HUES48 (cell line): Measurements from ENCODE around the gene ADCY4.

Source experiments
- H3K27ac ChIP-seq: one replicate; pipeline ENCODE4 v1.7.0; 2013; ENCODE audit warnings: low read depth, low read length, inconsistent platforms
- H3K27me3 ChIP-seq: 2 replicates; pipeline ENCODE4 v1.6.1; 2013; ENCODE audit warnings: mild to moderate bottlenecking, low read length; ENCODE audit not compliant: control insufficient read depth, insufficient read depth
- H3K36me3 ChIP-seq: 2 replicates; pipeline ENCODE4 v1.6.1; 2013; ENCODE audit warnings: low read length; ENCODE audit not compliant: control insufficient read depth, insufficient read depth
- H3K4me1 ChIP-seq: 2 replicates; pipeline ENCODE4 v1.6.1; 2013; ENCODE audit warnings: mild to moderate bottlenecking, low read length; ENCODE audit not compliant: control insufficient read depth, insufficient read depth
- H3K4me3 ChIP-seq: 2 replicates; pipeline ENCODE4 v1.5.1; 2013; ENCODE audit warnings: mild to moderate bottlenecking, low read depth, low read length
- H3K9ac ChIP-seq: 2 replicates; pipeline ENCODE4 v1.6.1; 2013; ENCODE audit warnings: mild to moderate bottlenecking, low read depth, low read length, moderate library complexity
- H3K9me3 ChIP-seq: 2 replicates; pipeline ENCODE4 v1.6.1; 2013; ENCODE audit warnings: low read length; ENCODE audit not compliant: control insufficient read depth, insufficient read depth

The ADCY4 gene

GRCh38 chr14:24280797-24281460 is 53.9 kb downstream of the ADCY4 start:
- no peak overlapping the region for H3K4me3 ChIP-seq
- no peak overlapping the region for H3K9ac ChIP-seq
- no peaks in the 10 kb centered on the region for H3K27me3 ChIP-seq
- no peaks in the 10 kb centered on the region for H3K9me3 ChIP-seq
- H3K27ac ChIP-seq = no peak overlapping the region
- no peaks in the 10 kb centered on the region for H3K36me3 ChIP-seq
- H3K4me1 ChIP-seq = no peaks in the 10 kb centered on the region

- Histone ChIP-seq H3K4me3 (no peak overlapping the region), H3K9me3 (no peaks in the 10 kb centered on the region), H3K4me1 (no peaks in the 10 kb centered on the region), H3K27me3 (no peaks in the 10 kb centered on the region), H3K27ac (no peak overlapping the region), H3K9ac (no peak overlapping the region), H3K36me3 (no peaks in the 10 kb centered on the region)
These were observed 55.3 kb downstream of the ADCY4 start for GRCh38 chr14:24279301-24280186.

- Histone ChIP-seq H3K27me3 (no peaks in the 10 kb centered on the region), H3K27ac (no peak overlapping the region), H3K9me3 (no peaks in the 10 kb centered on the region), H3K4me3 (no peak overlapping the region), H3K36me3 (no peaks in the 10 kb centered on the region), H3K9ac (no peak overlapping the region), H3K4me1 (peaks cover 4% of the 10 kb centered on the region; the same call in 1 of the 2 replicates)
These were observed 56.4 kb downstream of the ADCY4 start for GRCh38 chr14:24278424-24278823.

- H3K4me1 ChIP-seq = peaks cover 4% of the 10 kb centered on the region; the same call in 1 of the 2 replicates
- no peak overlapping the region for H3K27ac ChIP-seq
- no peaks in the 10 kb centered on the region for H3K27me3 ChIP-seq
- no peak overlapping the region for H3K9ac ChIP-seq
- no peaks in the 10 kb centered on the region for H3K9me3 ChIP-seq
- H3K4me3 ChIP-seq = no peak overlapping the region
- H3K36me3 ChIP-seq = no peaks in the 10 kb centered on the region
These were observed 57.1 kb downstream of the ADCY4 start for GRCh38 chr14:24277606-24278321.

- H3K9ac ChIP-seq = no peak overlapping the region
These were observed 57.8 kb downstream of the ADCY4 start for GRCh38 chr14:24277071-24277470.

GRCh38 chr14:24274101-24274543 is 60.7 kb downstream of the ADCY4 start:
- Histone ChIP-seq H3K9ac (no peak overlapping the region), H3K27me3 (no peaks in the 10 kb centered on the region), H3K36me3 (no peaks in the 10 kb centered on the region), H3K4me1 (peaks cover 7% of the 10 kb centered on the region; the same call in 1 of the 2 replicates), H3K4me3 (no peak overlapping the region), H3K27ac (no peak overlapping the region), H3K9me3 (no peaks in the 10 kb centered on the region)

More at GRCh38 chr14:24277071-24277470, 57.8 kb downstream of the ADCY4 start:
- no peak overlapping the region for H3K27ac ChIP-seq
- H3K36me3 ChIP-seq = no peaks in the 10 kb centered on the region
- peaks cover 4% of the 10 kb centered on the region; the same call in 1 of the 2 replicates for H3K4me1 ChIP-seq
- H3K27me3 ChIP-seq = no peaks in the 10 kb centered on the region
- H3K4me3 ChIP-seq = no peak overlapping the region
- H3K9me3 ChIP-seq = no peaks in the 10 kb centered on the region

GRCh38 chr14:24273422-24273998 is 61.4 kb downstream of the ADCY4 start:
- Histone ChIP-seq H3K36me3 (no peaks in the 10 kb centered on the region; the same call in 1 of the 2 replicates), H3K9me3 (no peaks in the 10 kb centered on the region), H3K27me3 (no peaks in the 10 kb centered on the region), H3K4me3 (no peak overlapping the region), H3K27ac (no peak overlapping the region), H3K4me1 (peaks cover 7% of the 10 kb centered on the region; the same call in 1 of the 2 replicates), H3K9ac (no peak overlapping the region)

GRCh38 chr14:24272467-24272866 is 62.4 kb downstream of the ADCY4 start:
- Histone ChIP-seq H3K4me3 (no peak overlapping the region), H3K9me3 (no peaks in the 10 kb centered on the region), H3K27me3 (no peaks in the 10 kb centered on the region), H3K4me1 (peaks cover 7% of the 10 kb centered on the region; the same call in 1 of the 2 replicates), H3K27ac (no peak overlapping the region), H3K9ac (no peak overlapping the region), H3K36me3 (no peaks in the 10 kb centered on the region; the same call in 1 of the 2 replicates)

GRCh38 chr14:24271834-24272263 is 63.0 kb downstream of the ADCY4 start:
- H3K27ac ChIP-seq = no peak overlapping the region
- peaks cover 7% of the 10 kb centered on the region; the same call in 1 of the 2 replicates for H3K4me1 ChIP-seq
- H3K27me3 ChIP-seq = no peaks in the 10 kb centered on the region
- peak overlapping the region; percentile 90 for H3K4me3 ChIP-seq
- no peaks in the 10 kb centered on the region for H3K9me3 ChIP-seq
- no peak overlapping the region for H3K9ac ChIP-seq
- H3K36me3 ChIP-seq = peaks cover 3% of the 10 kb centered on the region

- Histone ChIP-seq H3K4me1 (peaks cover 7% of the 10 kb centered on the region; the same call in 1 of the 2 replicates), H3K36me3 (peaks cover 6% of the 10 kb centered on the region), H3K9me3 (no peaks in the 10 kb centered on the region), H3K4me3 (peak within 1 kb of the TSS; percentile 90), H3K9ac (peak within 1 kb of the TSS; percentile 95), H3K27me3 (no peaks in the 10 kb centered on the region), H3K27ac (peak within 1 kb of the TSS; percentile 96)
These were observed 63.6 kb downstream of the ADCY4 start, which contains the start of gene RABGGTA for GRCh38 chr14:24271134-24271833. TSS of gene RABGGTA (minus strand) at chr14:24271597. CDS start at chr14:24271115, 482 bp downstream.
